ENCODE data around the gene ANP32B. TPM values are rescaled to one million over a fixed set of nuclear protein-coding genes. Genes with fewer than 3 reads are reported as not detected.

ANP32B gene
- polyA plus RNA-seq, 1 donor (not counting 4 experiments of a cell fraction or from before 2014, with no cell fraction given): 51.0 TPM

GRCh38 chr9:98054376-98054951, 71.3 kb downstream of the ANP32B start:
- H3K4me1 ChIP-seq (ENCODE audit: control insufficient read depth, extremely low read depth, insufficient read depth, low read length): peaks cover 13% of the 10 kb centered on the region
- H4K20me1 ChIP-seq (ENCODE audit: control insufficient read depth, extremely low read depth, insufficient read depth, low read length): no peaks in the 10 kb centered on the region
- no peaks in the 10 kb centered on the region for H3K27me3 ChIP-seq (ENCODE audit: control insufficient read depth, extremely low read depth, insufficient read depth, low read length)
- TF ChIP-seq EZH2 (IDR thresholded peaks at IDR 0.05; ENCODE audit: low read length) (no peak), CTCF (optimal IDR thresholded peaks at IDR 0.05 in 1 of 3, IDR thresholded peaks at IDR 0.05 in 1 of 3, conservative IDR thresholded peaks at IDR 0.05 in 1 of 3; ENCODE audit: extremely low read depth in 1 of 3, insufficient read depth in 2 of 3, low read length in 3 of 3) (no peak)
- FAIRE-seq (no peak), DNase-seq (ENCODE audit: low read depth, low spot score) (no peak)
- H3K9ac ChIP-seq (ENCODE audit: control insufficient read depth, extremely low read depth, insufficient read depth, low read length): no peak overlapping the region
- H3K36me3 ChIP-seq (ENCODE audit: control insufficient read depth in 2 of 2, extremely low read depth in 1 of 2, insufficient read depth in 2 of 2, low read length in 2 of 2): no peaks in the 10 kb centered on the region
- H3K79me2 ChIP-seq (ENCODE audit: control insufficient read depth, insufficient read depth, low read length): peaks cover 21% of the 10 kb centered on the region
- no peak overlapping the region for H3K27ac ChIP-seq (ENCODE audit: control insufficient read depth, insufficient read depth, low read length)
- H3K9me3 ChIP-seq (ENCODE audit: control insufficient read depth, low read depth, low read length): no peaks in the 10 kb centered on the region
- H3K4me3 ChIP-seq (ENCODE audit: control insufficient read depth in 2 of 3, extremely low read depth in 1 of 3, insufficient read depth in 2 of 3, low read depth in 1 of 3, low read length in 3 of 3): no peak overlapping the region
- no peaks in the 10 kb centered on the region for H3K9me1 ChIP-seq (ENCODE audit: control insufficient read depth, extremely low read depth, insufficient read depth, low read length)
- no peak overlapping the region for H2AFZ ChIP-seq (ENCODE audit: control insufficient read depth, low read length)
- dilution Hi-C loops (cut with MboI; ENCODE audit: extremely low pct_ligation_motif_present, low sequenced_read_pairs): no loop called here
- no peak overlapping the region for H3K4me2 ChIP-seq (ENCODE audit: control insufficient read depth, extremely low read depth, insufficient read depth, low read depth, low read length)

- TF ChIP-seq CTCF (optimal IDR thresholded peaks at IDR 0.05 in 1 of 3, IDR thresholded peaks at IDR 0.05 in 1 of 3, conservative IDR thresholded peaks at IDR 0.05 in 1 of 3; ENCODE audit: extremely low read depth in 1 of 3, insufficient read depth in 2 of 3, low read length in 3 of 3) (peak in 2 of 3 experiments; percentile 13 to 31), EZH2 (IDR thresholded peaks at IDR 0.05; ENCODE audit: low read length) (no peak)
- H4K20me1 ChIP-seq (ENCODE audit: control insufficient read depth, extremely low read depth, insufficient read depth, low read length): no peaks in the 10 kb centered on the region
- H3K27ac ChIP-seq (ENCODE audit: control insufficient read depth, insufficient read depth, low read length): peak within 1 kb of the TSS; percentile 75
- peak within 1 kb of the TSS; percentile 74 to 88 (median 83) for H3K4me3 ChIP-seq (ENCODE audit: control insufficient read depth in 2 of 3, extremely low read depth in 1 of 3, insufficient read depth in 2 of 3, low read depth in 1 of 3, low read length in 3 of 3)
- H2AFZ ChIP-seq (ENCODE audit: control insufficient read depth, low read length): peak within 1 kb of the TSS; percentile 95
- dilution Hi-C loops (cut with MboI; ENCODE audit: extremely low pct_ligation_motif_present, low sequenced_read_pairs): no loop called here
- peak within 1 kb of the TSS; percentile 89 for H3K9ac ChIP-seq (ENCODE audit: control insufficient read depth, extremely low read depth, insufficient read depth, low read length)
- peaks cover 27% of the 10 kb centered on the region for H3K79me2 ChIP-seq (ENCODE audit: control insufficient read depth, insufficient read depth, low read length)
- H3K9me1 ChIP-seq (ENCODE audit: control insufficient read depth, extremely low read depth, insufficient read depth, low read length): no peaks in the 10 kb centered on the region
- H3K9me3 ChIP-seq (ENCODE audit: control insufficient read depth, low read depth, low read length): no peaks in the 10 kb centered on the region
- peaks cover 0 to 3% of the 10 kb centered on the region in 2 experiments for H3K36me3 ChIP-seq (ENCODE audit: control insufficient read depth in 2 of 2, extremely low read depth in 1 of 2, insufficient read depth in 2 of 2, low read length in 2 of 2)
- peak; percentile 9 for FAIRE-seq
- H3K27me3 ChIP-seq (ENCODE audit: control insufficient read depth, extremely low read depth, insufficient read depth, low read length): no peaks in the 10 kb centered on the region
- H3K4me2 ChIP-seq (ENCODE audit: control insufficient read depth, extremely low read depth, insufficient read depth, low read depth, low read length): peak within 1 kb of the TSS; percentile 95
- peak; percentile 72 for DNase-seq (ENCODE audit: low read depth, low spot score)
- H3K4me1 ChIP-seq (ENCODE audit: control insufficient read depth, extremely low read depth, insufficient read depth, low read length): peaks cover 13% of the 10 kb centered on the region
Measured at GRCh38 chr9:98056269-98057137, 73.4 kb downstream of the ANP32B start, which contains the start of gene NANS. Gene NANS (plus strand): TSS chr9:98056732. CDS start chr9:98056809, 77 bp downstream.
